Measurements from ENCODE around the gene TMEM269.

DNA sequence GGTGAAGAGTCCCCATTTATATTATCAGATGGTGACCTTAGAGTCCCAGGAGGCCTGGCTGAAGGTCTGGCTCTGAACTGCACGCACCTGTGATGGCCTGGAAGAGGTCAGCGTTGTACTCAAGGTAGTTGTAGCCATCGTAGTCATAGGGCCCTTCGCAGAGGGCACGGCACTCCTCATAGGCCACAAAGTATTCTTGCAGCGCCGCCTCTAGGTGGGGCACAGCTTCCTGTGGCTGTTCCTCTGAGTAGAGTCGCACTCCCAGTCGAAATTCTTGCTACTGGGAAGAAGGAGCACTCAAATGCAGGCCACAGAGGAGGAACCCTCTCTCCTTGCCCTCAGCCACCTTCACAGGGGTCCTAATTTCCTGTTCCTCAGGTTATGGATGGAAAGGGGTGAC, 25.7 kb upstream of the TMEM269 start:
- TF ChIP-seq, protein P1, sequence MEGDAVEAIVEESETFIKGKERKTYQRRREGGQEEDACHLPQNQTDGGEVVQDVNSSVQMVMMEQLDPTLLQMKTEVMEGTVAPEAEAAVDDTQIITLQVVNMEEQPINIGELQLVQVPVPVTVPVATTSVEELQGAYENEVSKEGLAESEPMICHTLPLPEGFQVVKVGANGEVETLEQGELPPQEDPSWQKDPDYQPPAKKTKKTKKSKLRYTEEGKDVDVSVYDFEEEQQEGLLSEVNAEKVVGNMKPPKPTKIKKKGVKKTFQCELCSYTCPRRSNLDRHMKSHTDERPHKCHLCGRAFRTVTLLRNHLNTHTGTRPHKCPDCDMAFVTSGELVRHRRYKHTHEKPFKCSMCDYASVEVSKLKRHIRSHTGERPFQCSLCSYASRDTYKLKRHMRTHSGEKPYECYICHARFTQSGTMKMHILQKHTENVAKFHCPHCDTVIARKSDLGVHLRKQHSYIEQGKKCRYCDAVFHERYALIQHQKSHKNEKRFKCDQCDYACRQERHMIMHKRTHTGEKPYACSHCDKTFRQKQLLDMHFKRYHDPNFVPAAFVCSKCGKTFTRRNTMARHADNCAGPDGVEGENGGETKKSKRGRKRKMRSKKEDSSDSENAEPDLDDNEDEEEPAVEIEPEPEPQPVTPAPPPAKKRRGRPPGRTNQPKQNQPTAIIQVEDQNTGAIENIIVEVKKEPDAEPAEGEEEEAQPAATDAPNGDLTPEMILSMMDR (IDR thresholded peaks at IDR 0.05; ENCODE audit: insufficient read depth, low read length), result no peak
- TF ChIP-seq SPI1 (IDR thresholded peaks at IDR 0.05; ENCODE audit: borderline replicate concordance, low read depth) (no peak), POLR2AphosphoS5 (IDR thresholded peaks at IDR 0.05; ENCODE audit: low read depth) (no peak)
